Smooth muscle cell (in vitro differentiated cells): ENCODE data around the gene NGDN. TPM values are rescaled to one million over a fixed set of nuclear protein-coding genes. Genes with fewer than 3 reads are reported as not detected.

ENCODE experiments used
- DNase-seq: peaks from one replicate; lab custom pipeline; 2025; ENCODE audit not compliant: unreplicated experiment; lab: John Stamatoyannopoulos, UW
- H2AFZ ChIP-seq: fragments of 200-600 bp; sonication (generic); 2 replicates; pipeline ENCODE4 v1.6.0; 2016; ENCODE audit warnings: antibody characterized with exemption, low read depth, mild to moderate bottlenecking
- H3F3A ChIP-seq: fragments of 200-600 bp; sonication (generic); 2 replicates; pipeline ENCODE4 v1.6.0; 2017; ENCODE audit warnings: antibody characterized with exemption, low read depth
- H3K27ac ChIP-seq: fragments of 200-600 bp; sonication (generic); 2 replicates; pipeline ENCODE4 v1.5.1; 2016; ENCODE audit warnings: low read depth, mild to moderate bottlenecking
- H3K27me3 ChIP-seq: fragments of 200-600 bp; sonication (generic); 2 replicates; pipeline ENCODE4 v1.6.1; 2016; ENCODE audit warnings: low read depth, mild to moderate bottlenecking
- H3K36me3 ChIP-seq: fragments of 200-600 bp; sonication (generic); 2 replicates; pipeline ENCODE4 v1.5.1; 2016; ENCODE audit warnings: low read depth
- H3K4me1 ChIP-seq: fragments of 200-600 bp; sonication (generic); 2 replicates; pipeline ENCODE4 v1.5.1; 2016; ENCODE audit warnings: low read depth
- H3K4me2 ChIP-seq: fragments of 200-600 bp; sonication (generic); 2 replicates; pipeline ENCODE4 v1.6.0; 2016; ENCODE audit warnings: mild to moderate bottlenecking
- H3K4me3 ChIP-seq: fragments of 200-600 bp; sonication (generic); 2 replicates; pipeline ENCODE4 v1.5.1; 2016; ENCODE audit warnings: mild to moderate bottlenecking
- H3K79me2 ChIP-seq: fragments of 200-600 bp; sonication (generic); 2 replicates; pipeline ENCODE4 v1.6.0; 2016; ENCODE audit warnings: low read depth, mild to moderate bottlenecking
- H3K9ac ChIP-seq: fragments of 200-600 bp; sonication (generic); 2 replicates; pipeline ENCODE4 v1.6.0; 2016; ENCODE audit warnings: low read depth
- H3K9me3 ChIP-seq: fragments of 200-600 bp; sonication (generic); replicated peaks from 2 replicates; pipeline ENCODE4 v1.5.1; 2016; ENCODE audit warnings: low read depth
- H4K20me1 ChIP-seq: fragments of 200-600 bp; sonication (generic); 2 replicates; pipeline ENCODE4 v1.6.0; 2016; ENCODE audit warnings: low read depth
- CTCF ChIP-seq: fragments of 200-600 bp; sonication (generic); IDR thresholded peaks from 2 replicates; pipeline ENCODE4 v1.5.1; 2017; ENCODE audit warnings: borderline replicate concordance, mild to moderate bottlenecking, antibody characterized with exemption; ENCODE audit not compliant: insufficient read depth, poor library complexity, severe bottlenecking
- WGBS: methylation state at CpG from one replicate; pipeline ENCODE4 v1.1.7; 2016; ENCODE audit warnings: low lambda C conversion rate; 5-methylcytosine and 5-hydroxymethylcytosine counted together
- polyA plus RNA-seq: library from polyadenylated mRNA; unstranded; fragments of >200 nt; fragmentation: Nextera tagmentation; extraction: Ambion mirVana; gene quantifications from 2 replicates; pipeline ENCODE4 v1.2.1, GENCODE V29; 2016
- total RNA-seq: library from RNA; depleted of rRNA; stranded (reverse); fragments of >200 nt; gene quantifications from 2 replicates; pipeline ENCODE4 v1.2.3, GENCODE V29; 2014

The NGDN gene
- total and polyA plus RNA-seq, 2 experiments from 2014 or later = 52.0 to 58.0 TPM

GRCh38 chr14:23518709-23519108 lies 49.2 kb downstream of the NGDN start:
- Histone ChIP-seq H3K36me3 (no peaks in the 10 kb centered on the region), H3K79me2 (no peaks in the 10 kb centered on the region), H2AFZ (no peak overlapping the region), H3K27me3 (no peaks in the 10 kb centered on the region), H3K9ac (no peak overlapping the region), H4K20me1 (no peaks in the 10 kb centered on the region), H3K4me1 (peaks cover 11% of the 10 kb centered on the region), H3K4me2 (no peak overlapping the region), H3K27ac (no peak overlapping the region), H3K4me3 (no peak overlapping the region), H3K9me3 (no peaks in the 10 kb centered on the region), H3F3A (no peaks in the 10 kb centered on the region)
- TF ChIP-seq CTCF = no peak
- 75% methylated on average over 4 of the region's 4 CpGs for WGBS
- no peak for DNase-seq

GRCh38 chr14:23520899-23521533 lies 51.5 kb downstream of the NGDN start:
- no peaks in the 10 kb centered on the region for H3K27me3 ChIP-seq
- no peak overlapping the region for H3K4me2 ChIP-seq
- H2AFZ ChIP-seq = no peak overlapping the region
- H3K79me2 ChIP-seq = no peaks in the 10 kb centered on the region
- no peaks in the 10 kb centered on the region for H3K9me3 ChIP-seq
- DNase-seq = no peak
- TF ChIP-seq CTCF = no peak
- WGBS = 89% methylated on average over 14 of the region's 14 CpGs
- no peak overlapping the region for H3K4me3 ChIP-seq
- H3F3A ChIP-seq = no peaks in the 10 kb centered on the region
- no peak overlapping the region for H3K9ac ChIP-seq
- no peaks in the 10 kb centered on the region for H4K20me1 ChIP-seq
- peaks cover 11% of the 10 kb centered on the region for H3K4me1 ChIP-seq
- no peaks in the 10 kb centered on the region for H3K36me3 ChIP-seq
- H3K27ac ChIP-seq = no peak overlapping the region

GRCh38 chr14:23521785-23522640 lies 52.5 kb downstream of the NGDN start:
- H3K4me2 ChIP-seq = no peak overlapping the region
- H4K20me1 ChIP-seq = no peaks in the 10 kb centered on the region
- H3K36me3 ChIP-seq = no peaks in the 10 kb centered on the region
- DNase-seq = no peak
- H3K4me3 ChIP-seq = no peak overlapping the region
- no peak overlapping the region for H3K27ac ChIP-seq
- no peak overlapping the region for H2AFZ ChIP-seq
- 91% methylated on average over 18 of the region's 20 CpGs for WGBS
- TF ChIP-seq CTCF = no peak
- H3K27me3 ChIP-seq = no peaks in the 10 kb centered on the region
- H3K9me3 ChIP-seq = no peaks in the 10 kb centered on the region
- H3K79me2 ChIP-seq = no peaks in the 10 kb centered on the region
- H3K9ac ChIP-seq = no peak overlapping the region
- H3F3A ChIP-seq = no peaks in the 10 kb centered on the region
- peaks cover 11% of the 10 kb centered on the region for H3K4me1 ChIP-seq
